ENCODE results near the gene HAPLN2. TPM values are rescaled to one million over a fixed set of nuclear protein-coding genes. Genes with fewer than 3 reads are reported as not detected.

The HAPLN2 gene
- total and polyA plus RNA-seq, 7 experiments from 2014 or later = not detected

DNA sequence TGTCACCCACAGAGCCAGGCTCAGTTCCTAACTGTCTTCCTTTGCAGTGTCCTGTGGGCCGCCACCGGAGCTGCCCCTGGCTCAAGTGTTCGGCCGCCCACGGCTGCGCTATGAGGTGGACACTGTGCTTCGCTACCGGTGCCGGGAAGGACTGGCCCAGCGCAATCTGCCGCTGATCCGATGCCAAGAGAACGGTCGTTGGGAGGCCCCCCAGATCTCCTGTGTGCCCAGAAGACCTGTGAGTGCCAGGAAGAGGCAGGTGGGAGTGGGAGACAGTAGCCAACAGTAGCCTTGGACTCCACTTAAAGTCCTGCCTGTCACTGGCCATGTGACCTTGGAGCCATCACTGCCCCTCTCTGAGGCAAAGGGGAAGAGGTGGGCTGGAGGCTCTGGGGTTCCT lies 39.3 kb downstream of the HAPLN2 start:
- intact Hi-C loops (cut with micrococcal nuclease) = no loop called here
- H3K9me3 Mint-ChIP-seq = peaks cover 0 to 3% (median 0%) of the 10 kb centered on the region in 11 donors
- ChIA-PET CTCF (interaction anchor here (0.5 to 2.0 kb wide), 10 partner anchors 9 to 273 kb away, joined by 3 to 18 read pairs (median 4); partner anchors contain the start of gene MRPL24), POLR2A (interaction anchor here (1.0 to 1.4 kb wide), 2 partner anchors 67 to 69 kb away, joined by 3 read pairs; partner anchors contain the start of genes METTL25B and NAXE)
- peaks cover 32 to 46% (median 40%) of the 10 kb centered on the region in 5 donors for H3K27me3 Mint-ChIP-seq
- H3K27ac ChIP-seq (ENCODE audit: low read depth, low read length) = no peak overlapping the region
- DNase-seq (no peak), ATAC-seq (no peak)
- H3K36me3 Mint-ChIP-seq = no peaks in the 10 kb centered on the region
- H3K4me3 Mint-ChIP-seq = peak overlapping the region in 1 of 10 donors; percentile 88
- H3K36me3 ChIP-seq (ENCODE audit: control insufficient read depth in 2 of 3, insufficient read depth in 3 of 3, low read length in 3 of 3) = no peaks in the 10 kb centered on the region
- peaks cover 0 to 20% of the 10 kb centered on the region in 2 donors for H3K27me3 ChIP-seq (ENCODE audit: control insufficient read depth in 2 of 2, insufficient read depth in 2 of 2, low read length in 2 of 2)
- H3K27ac Mint-ChIP-seq = peak overlapping the region in 1 of 9 donors; percentile 47
- H3K4me1 ChIP-seq (ENCODE audit: control insufficient read depth in 2 of 2, insufficient read depth in 2 of 2, low read length in 2 of 2) = peaks cover 32 to 39% of the 10 kb centered on the region in 2 donors
- no peak overlapping the region for H3K4me3 ChIP-seq (ENCODE audit: low read length)
- peaks cover 33 to 56% (median 44%) of the 10 kb centered on the region in 7 donors for H3K4me1 Mint-ChIP-seq
- H3K9me3 ChIP-seq (ENCODE audit: control insufficient read depth in 2 of 3, low read length in 3 of 3) = no peaks in the 10 kb centered on the region

- H3K27me3 ChIP-seq (ENCODE audit: control insufficient read depth in 2 of 2, insufficient read depth in 2 of 2, low read length in 2 of 2) = peaks cover 0 to 14% of the 10 kb centered on the region in 2 donors
- intact Hi-C loops (cut with micrococcal nuclease) = no loop called here
- ChIA-PET POLR2A (interaction anchor here (0.6 to 1.4 kb wide), 2 partner anchors 47 to 69 kb away, joined by 3 read pairs; partner anchors contain the start of genes CRABP2 and METTL25B), CTCF (interaction anchor here (0.6 to 3.0 kb wide), 14 partner anchors 10 to 132 kb away, joined by 3 to 17 read pairs (median 4); no protein-coding TSS in a partner anchor)
- DNase-seq = no peak
- Mint-ChIP-seq H3K36me3 (no peaks in the 10 kb centered on the region), H3K4me1 (peaks cover 33 to 56% (median 44%) of the 10 kb centered on the region in 7 donors), H3K27ac (peak overlapping the region in 6 of 9 donors; percentile 19 to 79 (median 68)), H3K4me3 (peak overlapping the region in 6 of 10 donors; percentile 4 to 90 (median 52)), H3K9me3 (peaks cover 0 to 2% (median 0%) of the 10 kb centered on the region in 11 donors), H3K27me3 (peaks cover 27 to 40% (median 35%) of the 10 kb centered on the region in 5 donors)
- peaks cover 32 to 39% of the 10 kb centered on the region in 2 donors for H3K4me1 ChIP-seq (ENCODE audit: control insufficient read depth in 2 of 2, insufficient read depth in 2 of 2, low read length in 2 of 2)
- no peaks in the 10 kb centered on the region for H3K36me3 ChIP-seq (ENCODE audit: control insufficient read depth in 2 of 3, insufficient read depth in 3 of 3, low read length in 3 of 3)
- H3K27ac ChIP-seq (ENCODE audit: low read depth, low read length) = no peak overlapping the region
- H3K4me3 ChIP-seq (ENCODE audit: low read length) = no peak overlapping the region
- no peak for ATAC-seq
- H3K9me3 ChIP-seq (ENCODE audit: control insufficient read depth in 2 of 3, low read length in 3 of 3) = no peaks in the 10 kb centered on the region
Measured at GRCh38 chr1:156658945-156659574, 39.8 kb downstream of the HAPLN2 start.

GRCh38 chr1:156659661-156659987 lies 40.4 kb downstream of the HAPLN2 start:
- POLR2A ChIA-PET = interaction anchor here (0.6 to 1.4 kb wide), 2 partner anchors 46 to 68 kb away, joined by 3 read pairs; partner anchors contain the start of genes CRABP2 and METTL25B
- CTCF ChIA-PET = interaction anchor here (0.6 to 3.0 kb wide), 12 partner anchors 10 to 132 kb away, joined by 3 to 17 read pairs (median 4); no protein-coding TSS in a partner anchor
- no peak overlapping the region for H3K27ac ChIP-seq (ENCODE audit: low read depth, low read length)
- H3K9me3 ChIP-seq (ENCODE audit: control insufficient read depth in 2 of 3, low read length in 3 of 3) = no peaks in the 10 kb centered on the region
- peak overlapping the region; percentile 4 to 90 (median 51) for H3K4me3 Mint-ChIP-seq
- no peak overlapping the region for H3K4me3 ChIP-seq (ENCODE audit: low read length)
- no peaks in the 10 kb centered on the region for H3K9me3 Mint-ChIP-seq
- intact Hi-C loops (cut with micrococcal nuclease) = no loop called here
- H3K27me3 ChIP-seq (ENCODE audit: control insufficient read depth in 2 of 2, insufficient read depth in 2 of 2, low read length in 2 of 2) = peaks cover 0 to 13% of the 10 kb centered on the region in 2 donors
- no peaks in the 10 kb centered on the region for H3K36me3 Mint-ChIP-seq
- ATAC-seq (no peak), DNase-seq (peak in 1 of 9 donors; percentile 26)
- H3K4me1 Mint-ChIP-seq = peaks cover 33 to 60% (median 44%) of the 10 kb centered on the region in 7 donors
- peaks cover 21 to 34% (median 29%) of the 10 kb centered on the region in 5 donors for H3K27me3 Mint-ChIP-seq
- H3K27ac Mint-ChIP-seq = peak overlapping the region in 8 of 9 donors; percentile 33 to 79 (median 68)
- no peaks in the 10 kb centered on the region for H3K36me3 ChIP-seq (ENCODE audit: control insufficient read depth in 2 of 3, insufficient read depth in 3 of 3, low read length in 3 of 3)
- H3K4me1 ChIP-seq (ENCODE audit: control insufficient read depth in 2 of 2, insufficient read depth in 2 of 2, low read length in 2 of 2) = peaks cover 32 to 39% of the 10 kb centered on the region in 2 donors

DNA sequence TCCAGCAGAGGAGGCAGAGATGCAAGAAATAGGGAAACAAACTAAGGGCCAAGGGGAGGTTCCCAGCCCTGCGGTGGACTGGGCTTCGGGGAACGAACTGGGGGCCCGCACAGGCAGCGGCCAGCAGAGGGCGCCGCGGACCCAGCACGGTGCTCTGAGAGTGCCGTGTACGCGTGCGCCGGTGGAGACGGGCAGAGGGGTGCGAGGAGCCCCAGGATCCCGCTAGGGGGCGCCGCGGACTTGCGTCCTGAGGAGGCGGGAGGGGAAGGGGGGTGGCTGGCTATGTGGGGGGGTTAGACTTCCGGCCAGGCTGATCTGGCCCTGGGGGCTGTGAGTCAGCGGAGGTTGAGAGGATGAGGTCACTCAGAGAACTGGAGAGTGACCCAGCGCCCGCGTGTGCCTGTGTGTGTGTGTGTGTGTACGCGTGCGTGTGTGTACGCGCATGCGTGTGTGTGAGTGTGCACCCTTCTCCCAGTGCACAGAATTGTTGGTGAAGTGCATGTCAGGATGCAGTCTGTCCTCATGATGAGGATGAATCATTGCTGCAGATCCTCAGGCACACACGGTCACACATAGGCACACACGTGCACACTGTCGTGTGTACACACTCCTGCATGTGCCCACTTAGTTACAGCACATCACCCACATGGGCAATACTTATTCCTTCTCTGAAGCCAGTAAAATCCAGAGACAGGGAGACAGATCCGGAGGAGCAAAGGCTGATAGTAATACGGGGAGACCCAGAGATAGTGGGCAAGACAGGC lies 41.0 kb downstream of the HAPLN2 start:
- H3K36me3 Mint-ChIP-seq = no peaks in the 10 kb centered on the region
- Histone ChIP-seq H3K9me3 (ENCODE audit: control insufficient read depth in 2 of 3, low read length in 3 of 3) (no peaks in the 10 kb centered on the region), H3K4me1 (ENCODE audit: control insufficient read depth in 2 of 2, insufficient read depth in 2 of 2, low read length in 2 of 2) (peaks cover 32 to 39% of the 10 kb centered on the region in 2 donors), H3K4me3 (ENCODE audit: low read length) (no peak overlapping the region), H3K36me3 (ENCODE audit: control insufficient read depth in 2 of 3, insufficient read depth in 3 of 3, low read length in 3 of 3) (no peaks in the 10 kb centered on the region), H3K27me3 (ENCODE audit: control insufficient read depth in 2 of 2, insufficient read depth in 2 of 2, low read length in 2 of 2) (peaks cover 0 to 13% of the 10 kb centered on the region in 2 donors), H3K27ac (ENCODE audit: low read depth, low read length) (no peak overlapping the region)
- peak overlapping the region in 9 of 10 donors; percentile 4 to 90 (median 48) for H3K4me3 Mint-ChIP-seq
- CTCF ChIA-PET = interaction anchor here (0.6 to 3.0 kb wide), 16 partner anchors 11 to 131 kb away, joined by 3 to 17 read pairs (median 4); partner anchors contain the start of gene NES
- H3K27ac Mint-ChIP-seq = peak overlapping the region in 8 of 9 donors; percentile 53 to 87 (median 69)
- H3K27me3 Mint-ChIP-seq = peaks cover 18 to 30% (median 24%) of the 10 kb centered on the region in 5 donors
- intact Hi-C loops (cut with micrococcal nuclease) = loop anchor here (1.0 kb wide), 5 partner anchors 18 to 232 kb away; partner anchors contain the start of gene PRCC (in 2 of the 2)
- POLR2A ChIA-PET = interaction anchor here (0.6 kb wide), 1 partner anchor 46 kb away, joined by 3 read pairs; the partner anchor contains the start of gene CRABP2
- DNase-seq (peak; percentile 82 to 96 (median 89)), ATAC-seq (peak; percentile 95)
- H3K4me1 Mint-ChIP-seq = peaks cover 33 to 62% (median 44%) of the 10 kb centered on the region in 7 donors
- H3K9me3 Mint-ChIP-seq = no peaks in the 10 kb centered on the region

DNA sequence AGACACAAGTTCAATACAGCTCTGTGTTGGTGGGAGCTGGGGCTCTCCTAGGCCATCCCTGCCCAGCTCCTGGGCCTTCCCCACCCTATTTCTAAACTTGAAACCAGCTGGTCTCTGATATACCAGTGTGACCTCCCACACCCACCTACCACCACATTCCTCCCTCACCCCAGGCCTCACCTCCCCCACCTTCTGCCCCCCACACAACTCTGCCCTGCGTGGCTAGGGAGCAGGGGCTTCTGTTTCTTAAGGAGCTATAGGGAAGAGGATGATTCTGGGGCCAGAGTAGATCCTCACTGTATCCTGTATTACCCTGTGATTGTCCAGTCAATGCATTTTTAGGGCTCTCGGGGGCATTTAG lies 41.5 kb downstream of the HAPLN2 start:
- Histone ChIP-seq H3K4me3 (ENCODE audit: low read length) (no peak overlapping the region), H3K36me3 (ENCODE audit: control insufficient read depth in 2 of 3, insufficient read depth in 3 of 3, low read length in 3 of 3) (no peaks in the 10 kb centered on the region), H3K27me3 (ENCODE audit: control insufficient read depth in 2 of 2, insufficient read depth in 2 of 2, low read length in 2 of 2) (peaks cover 0 to 12% of the 10 kb centered on the region in 2 donors), H3K9me3 (ENCODE audit: control insufficient read depth in 2 of 3, low read length in 3 of 3) (no peaks in the 10 kb centered on the region), H3K4me1 (ENCODE audit: control insufficient read depth in 2 of 2, insufficient read depth in 2 of 2, low read length in 2 of 2) (peaks cover 32 to 39% of the 10 kb centered on the region in 2 donors), H3K27ac (ENCODE audit: low read depth, low read length) (no peak overlapping the region)
- intact Hi-C loops (cut with micrococcal nuclease) = loop anchor here (1.0 kb wide), 5 partner anchors 18 to 232 kb away; partner anchors contain the start of gene PRCC (in 2 of the 2)
- no peak for ATAC-seq
- Mint-ChIP-seq H3K36me3 (no peaks in the 10 kb centered on the region), H3K27me3 (peaks cover 12 to 29% (median 18%) of the 10 kb centered on the region in 5 donors), H3K27ac (peak overlapping the region in 4 of 9 donors; percentile 6 to 87 (median 68)), H3K4me1 (peaks cover 33 to 68% (median 44%) of the 10 kb centered on the region in 7 donors), H3K4me3 (peak overlapping the region in 4 of 10 donors; percentile 15 to 90 (median 58)), H3K9me3 (no peaks in the 10 kb centered on the region)
- POLR2A ChIA-PET = no interaction called here
- CTCF ChIA-PET = interaction anchor here (0.7 to 3.0 kb wide), 11 partner anchors 11 to 275 kb away, joined by 3 to 17 read pairs (median 6); partner anchors contain the start of gene NES
- DNase-seq = no peak
